GM18868 (cell line): ENCODE measurements around the gene C1orf167.

Experiments
- ATAC-seq: cut with Tn5 transposase; IDR thresholded peaks from one replicate; pipeline ENCODE4 v1.9.1; 2021; ENCODE audit warnings: mild to moderate bottlenecking, moderate library complexity; ENCODE audit not compliant: unreplicated experiment

Gene C1orf167

GRCh38 chr1:11828511-11828910, 66.5 kb downstream of the C1orf167 start:
- ATAC-seq, result no peak

GRCh38 chr1:11831945-11832725, 70.1 kb downstream of the C1orf167 start:
- no peak for ATAC-seq

DNA sequence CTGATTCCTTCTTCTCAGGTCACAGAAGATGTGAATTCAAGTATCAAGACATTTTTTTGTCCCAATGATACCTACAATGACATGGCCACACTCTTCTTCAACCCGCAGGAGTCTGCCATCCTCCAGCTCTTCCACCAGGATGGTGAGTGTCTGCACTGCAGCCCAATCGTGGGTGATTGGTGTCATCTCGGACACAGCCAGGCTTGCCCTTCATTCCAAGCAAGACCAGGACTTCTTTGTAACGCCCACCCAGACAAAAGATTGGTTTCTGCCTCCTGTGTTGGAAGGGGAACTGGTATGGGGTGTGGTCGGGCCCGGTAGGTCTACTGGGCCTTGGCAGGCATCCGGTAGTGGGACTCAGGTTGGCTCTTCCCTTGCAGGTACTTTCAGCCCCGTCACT, 71.5 kb downstream of the C1orf167 start:
- ATAC-seq, result no peak

DNA sequence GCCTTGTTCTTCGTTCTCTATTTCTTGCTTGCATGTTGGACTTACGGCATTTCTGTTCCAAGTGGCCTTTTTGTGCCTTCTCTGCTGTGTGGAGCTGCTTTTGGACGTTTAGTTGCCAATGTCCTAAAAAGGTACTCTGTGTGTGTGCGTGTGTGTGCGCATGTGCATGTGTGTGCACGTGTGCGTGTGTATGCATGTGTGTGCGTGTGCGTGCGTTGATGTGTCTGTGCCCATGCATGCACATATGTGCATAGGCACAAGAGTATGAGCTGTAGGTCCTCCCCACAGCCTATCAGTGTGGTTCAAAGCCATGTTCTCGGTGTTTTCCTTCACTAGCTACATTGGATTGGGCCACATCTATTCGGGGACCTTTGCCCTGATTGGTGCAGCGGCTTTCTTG, 71.9 kb downstream of the C1orf167 start:
- ATAC-seq, result no peak

DNA sequence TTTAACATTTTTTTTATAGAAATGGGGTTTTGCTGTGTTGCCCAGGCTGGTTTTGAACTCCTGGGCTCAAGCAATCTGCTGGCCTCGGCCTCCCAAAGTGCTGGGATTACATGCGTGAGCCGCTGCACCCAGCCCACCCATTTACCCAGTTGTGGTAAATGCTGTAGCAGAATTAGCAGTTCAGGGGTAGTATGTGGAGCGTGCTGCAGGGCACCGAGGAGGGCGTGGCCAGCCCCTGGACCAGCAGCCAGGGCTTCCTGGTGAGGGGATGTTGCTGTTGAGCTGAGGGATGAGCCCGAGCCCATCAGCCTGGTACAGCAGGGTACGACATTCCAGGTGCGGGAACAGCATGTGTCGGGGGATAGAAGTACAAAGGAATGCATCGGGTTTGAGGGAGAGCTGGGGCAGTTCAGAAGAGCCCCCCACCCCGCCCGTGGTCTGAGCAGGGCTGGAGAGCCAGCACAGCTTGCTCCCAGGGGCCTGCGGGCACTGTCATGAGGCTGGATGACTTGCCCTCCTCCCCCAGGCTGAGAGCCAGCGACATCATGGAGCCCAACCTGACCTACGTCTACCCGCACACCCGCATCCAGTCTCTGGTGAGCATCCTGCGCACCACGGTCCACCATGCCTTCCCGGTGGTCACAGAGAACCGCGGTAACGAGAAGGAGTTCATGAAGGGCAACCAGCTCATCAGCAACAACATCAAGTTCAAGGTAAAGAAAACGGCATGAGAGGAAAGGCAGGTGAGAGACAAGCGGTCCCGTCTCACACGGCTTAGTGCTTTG, 73.6 kb downstream of the C1orf167 start:
- no peak for ATAC-seq

DNA sequence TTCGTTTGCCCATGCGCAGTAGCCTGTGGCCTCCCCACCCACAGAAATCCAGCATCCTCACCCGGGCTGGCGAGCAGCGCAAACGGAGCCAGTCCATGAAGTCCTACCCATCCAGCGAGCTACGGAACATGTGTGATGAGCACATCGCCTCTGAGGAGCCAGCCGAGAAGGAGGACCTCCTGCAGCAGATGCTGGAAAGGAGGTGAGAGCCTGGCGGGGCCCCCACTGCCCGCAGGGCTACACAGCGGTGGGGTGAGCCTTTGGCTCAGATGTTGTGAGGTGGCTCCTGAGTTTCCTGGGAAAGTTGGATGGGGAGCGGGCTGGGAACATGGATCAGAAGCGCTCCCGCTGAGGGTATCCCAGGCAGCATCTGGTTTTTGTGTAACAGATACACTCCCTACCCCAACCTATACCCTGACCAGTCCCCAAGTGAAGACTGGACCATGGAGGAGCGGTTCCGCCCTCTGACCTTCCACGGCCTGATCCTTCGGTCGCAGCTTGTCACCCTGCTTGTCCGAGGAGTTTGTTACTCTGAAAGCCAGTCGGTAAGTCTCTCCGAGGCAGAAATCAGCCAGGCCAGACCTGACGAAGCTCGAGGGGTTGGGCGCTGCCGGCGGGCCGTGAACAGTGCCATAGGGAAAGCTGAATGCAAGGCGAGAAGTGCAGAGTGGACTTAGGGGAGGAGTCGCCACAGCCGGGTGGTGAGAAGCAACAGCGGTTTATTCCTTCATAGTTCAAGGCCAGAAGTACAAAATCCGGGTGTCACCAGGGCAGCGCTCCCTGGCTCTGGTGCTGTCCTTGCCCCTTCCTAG, 75.2 kb downstream of the C1orf167 start:
- no peak for ATAC-seq

DNA sequence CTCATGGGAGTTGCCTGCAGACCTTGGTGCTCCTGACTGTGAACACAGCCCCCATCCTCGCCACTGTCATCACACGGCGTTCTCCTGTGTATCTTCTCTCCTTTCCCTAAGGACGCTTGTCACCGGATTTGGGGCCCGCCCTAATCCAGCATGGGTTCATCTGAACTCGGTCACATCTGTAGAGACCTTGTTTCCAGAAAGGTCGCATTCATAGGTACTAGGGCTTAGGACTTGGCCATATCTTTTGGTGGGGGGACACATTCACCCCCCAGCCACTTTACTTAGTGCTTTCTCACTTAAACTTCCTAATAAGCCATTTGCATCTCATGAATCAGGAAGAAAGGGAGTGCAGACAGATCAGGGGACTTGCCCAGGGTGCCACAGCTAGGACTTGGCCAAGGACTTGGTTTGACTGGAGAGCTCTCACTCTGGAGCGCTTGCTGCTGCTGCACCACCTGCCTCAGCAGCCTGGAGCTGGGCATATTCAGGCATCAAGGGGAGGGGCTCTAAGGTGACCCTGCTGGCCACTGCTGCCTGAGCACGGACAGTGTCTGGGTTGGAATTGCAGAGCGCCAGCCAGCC, 75.9 kb downstream of the C1orf167 start:
- ATAC-seq, result no peak

DNA sequence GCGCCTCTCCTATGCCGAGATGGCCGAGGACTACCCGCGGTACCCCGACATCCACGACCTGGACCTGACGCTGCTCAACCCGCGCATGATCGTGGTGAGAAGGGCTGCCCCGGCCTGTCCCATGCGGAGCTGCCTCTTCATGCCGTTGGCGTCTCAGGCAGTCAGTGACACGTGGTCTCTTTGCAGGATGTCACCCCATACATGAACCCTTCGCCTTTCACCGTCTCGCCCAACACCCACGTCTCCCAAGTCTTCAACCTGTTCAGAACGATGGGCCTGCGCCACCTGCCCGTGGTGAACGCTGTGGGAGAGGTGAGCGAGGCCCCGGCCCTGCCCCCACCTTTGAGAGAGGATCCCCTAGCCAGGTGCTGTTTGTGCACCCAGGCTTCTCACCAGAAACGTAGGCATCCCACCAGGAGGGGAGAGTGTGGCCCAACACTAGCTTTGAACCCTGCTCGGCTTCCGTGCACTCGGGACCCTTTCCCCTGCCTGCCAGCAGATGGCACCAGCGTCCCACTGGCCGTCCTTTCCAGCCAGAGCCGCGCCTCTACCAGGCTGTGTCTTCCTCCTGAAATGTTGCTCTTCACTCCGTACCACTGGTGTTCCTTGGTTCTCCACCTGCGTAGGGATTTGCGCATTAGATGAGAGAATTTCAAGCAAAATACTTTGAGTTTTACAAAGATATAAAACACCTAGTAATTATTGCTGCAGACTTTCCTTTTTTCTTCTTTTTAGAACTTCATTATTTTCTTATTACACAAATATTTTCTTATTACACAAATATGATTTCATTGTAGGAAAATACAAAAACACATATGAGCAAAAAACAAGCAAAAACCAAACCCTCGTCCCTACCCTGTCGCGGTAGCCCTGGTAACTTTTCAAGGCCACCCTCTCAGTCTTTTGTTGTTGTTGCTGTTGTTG, 76.6 kb downstream of the C1orf167 start:
- ATAC-seq, result no peak
